ENCODE results near the gene ATP11A. TPM values are rescaled to one million over a fixed set of nuclear protein-coding genes. Genes with fewer than 3 reads are reported as not detected.

The ATP11A gene
- total RNA-seq, 6 experiments from 2014 or later, result 24.3 to 57.4 (median 33.1) TPM

DNA sequence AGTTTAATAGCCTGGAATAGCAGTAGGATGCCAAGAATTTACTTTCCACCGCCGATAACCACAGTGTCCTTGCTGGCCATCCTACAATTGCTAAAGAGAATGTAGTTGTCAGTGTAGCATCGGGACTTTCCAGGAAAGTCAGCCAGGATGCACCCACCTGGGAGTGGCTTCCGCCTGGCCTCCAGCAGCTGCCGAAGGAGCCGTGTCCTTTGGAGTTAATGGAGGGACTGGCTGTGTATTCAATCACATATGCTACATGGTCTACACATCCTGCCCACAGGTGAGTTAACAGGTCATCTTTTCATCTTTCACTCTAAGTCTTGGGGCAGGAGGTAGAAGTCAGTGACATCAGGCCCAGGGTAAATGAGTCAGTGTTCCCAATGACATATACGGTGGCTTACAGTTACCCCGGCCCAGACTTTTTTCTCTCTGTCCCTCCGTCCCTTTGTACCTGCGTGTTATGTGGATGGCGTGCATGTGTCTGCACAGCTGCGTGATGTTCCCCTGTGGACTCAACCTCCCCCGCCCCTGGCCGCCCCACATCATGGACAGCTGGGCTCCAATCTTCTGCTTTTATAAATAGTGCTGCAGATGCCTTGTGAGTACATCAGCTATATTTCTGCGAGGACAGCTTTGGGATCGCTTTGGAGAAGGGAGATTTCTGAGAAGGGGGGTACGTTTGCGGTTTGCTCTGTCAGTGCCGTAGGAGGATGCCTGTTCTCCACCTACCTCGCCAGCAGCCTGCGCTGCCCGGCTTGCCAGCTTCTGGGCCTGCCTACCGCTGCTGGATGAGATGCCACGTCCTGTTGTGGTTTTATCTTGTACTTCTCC is 63.1 kb downstream of the ATP11A start:
- WGBS (ENCODE audit: insufficient coverage, low coverage, low lambda C conversion rate, missing lambda C conversion rate), result 70% methylated on average over 19 of the region's 24 CpGs
- Histone ChIP-seq H3K4me3 (no peak overlapping the region), H3K27me3 (no peaks in the 10 kb centered on the region), H3K4me1 (peaks cover 0 to 5% (median 0%) of the 10 kb centered on the region in 4 donors), H3K36me3 (no peaks in the 10 kb centered on the region), H3K27ac (no peak overlapping the region), H3K9me3 (no peaks in the 10 kb centered on the region)
- intact Hi-C loops (cut with DNase I), result no loop called here
- TF ChIP-seq, protein P1, sequence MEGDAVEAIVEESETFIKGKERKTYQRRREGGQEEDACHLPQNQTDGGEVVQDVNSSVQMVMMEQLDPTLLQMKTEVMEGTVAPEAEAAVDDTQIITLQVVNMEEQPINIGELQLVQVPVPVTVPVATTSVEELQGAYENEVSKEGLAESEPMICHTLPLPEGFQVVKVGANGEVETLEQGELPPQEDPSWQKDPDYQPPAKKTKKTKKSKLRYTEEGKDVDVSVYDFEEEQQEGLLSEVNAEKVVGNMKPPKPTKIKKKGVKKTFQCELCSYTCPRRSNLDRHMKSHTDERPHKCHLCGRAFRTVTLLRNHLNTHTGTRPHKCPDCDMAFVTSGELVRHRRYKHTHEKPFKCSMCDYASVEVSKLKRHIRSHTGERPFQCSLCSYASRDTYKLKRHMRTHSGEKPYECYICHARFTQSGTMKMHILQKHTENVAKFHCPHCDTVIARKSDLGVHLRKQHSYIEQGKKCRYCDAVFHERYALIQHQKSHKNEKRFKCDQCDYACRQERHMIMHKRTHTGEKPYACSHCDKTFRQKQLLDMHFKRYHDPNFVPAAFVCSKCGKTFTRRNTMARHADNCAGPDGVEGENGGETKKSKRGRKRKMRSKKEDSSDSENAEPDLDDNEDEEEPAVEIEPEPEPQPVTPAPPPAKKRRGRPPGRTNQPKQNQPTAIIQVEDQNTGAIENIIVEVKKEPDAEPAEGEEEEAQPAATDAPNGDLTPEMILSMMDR (IDR thresholded peaks at IDR 0.05), result no peak
- no peak for TF ChIP-seq POLR2A (IDR thresholded peaks at IDR 0.05)
- ATAC-seq (no peak), DNase-seq (no peak)

DNA sequence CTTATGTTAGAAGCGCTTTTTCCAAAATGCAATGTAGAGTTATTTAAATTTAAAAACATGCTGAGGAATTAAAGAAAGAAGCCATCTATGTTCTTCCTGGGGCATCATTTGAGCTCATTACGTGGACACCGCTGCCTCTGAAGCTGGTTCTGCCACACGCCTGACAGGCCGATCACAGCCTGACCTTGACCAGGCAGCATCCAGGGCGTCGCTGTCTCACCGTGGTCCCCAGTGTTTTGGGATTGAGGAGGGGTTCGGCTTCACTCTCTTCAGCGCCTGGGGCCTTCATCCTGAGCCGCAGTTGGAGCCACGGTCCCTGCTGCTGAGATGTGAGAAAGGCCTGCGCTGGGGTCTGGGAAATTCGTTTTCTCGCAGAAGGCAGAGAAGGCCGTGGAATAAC is 64.0 kb downstream of the ATP11A start:
- H3K27me3 ChIP-seq, result no peaks in the 10 kb centered on the region
- TF ChIP-seq, protein P1 (IDR thresholded peaks at IDR 0.05), result no peak
- no peak for TF ChIP-seq POLR2A (IDR thresholded peaks at IDR 0.05)
- H3K4me1 ChIP-seq, result peaks cover 0 to 5% (median 0%) of the 10 kb centered on the region in 4 donors
- H3K9me3 ChIP-seq, result no peaks in the 10 kb centered on the region
- WGBS (ENCODE audit: insufficient coverage, low coverage, low lambda C conversion rate, missing lambda C conversion rate), result 91% methylated on average over 9 of the region's 16 CpGs
- H3K36me3 ChIP-seq, result no peaks in the 10 kb centered on the region
- intact Hi-C loops (cut with DNase I), result no loop called here
- H3K27ac ChIP-seq, result no peak overlapping the region
- no peak for DNase-seq
- ATAC-seq, result no peak
- no peak overlapping the region for H3K4me3 ChIP-seq

DNA sequence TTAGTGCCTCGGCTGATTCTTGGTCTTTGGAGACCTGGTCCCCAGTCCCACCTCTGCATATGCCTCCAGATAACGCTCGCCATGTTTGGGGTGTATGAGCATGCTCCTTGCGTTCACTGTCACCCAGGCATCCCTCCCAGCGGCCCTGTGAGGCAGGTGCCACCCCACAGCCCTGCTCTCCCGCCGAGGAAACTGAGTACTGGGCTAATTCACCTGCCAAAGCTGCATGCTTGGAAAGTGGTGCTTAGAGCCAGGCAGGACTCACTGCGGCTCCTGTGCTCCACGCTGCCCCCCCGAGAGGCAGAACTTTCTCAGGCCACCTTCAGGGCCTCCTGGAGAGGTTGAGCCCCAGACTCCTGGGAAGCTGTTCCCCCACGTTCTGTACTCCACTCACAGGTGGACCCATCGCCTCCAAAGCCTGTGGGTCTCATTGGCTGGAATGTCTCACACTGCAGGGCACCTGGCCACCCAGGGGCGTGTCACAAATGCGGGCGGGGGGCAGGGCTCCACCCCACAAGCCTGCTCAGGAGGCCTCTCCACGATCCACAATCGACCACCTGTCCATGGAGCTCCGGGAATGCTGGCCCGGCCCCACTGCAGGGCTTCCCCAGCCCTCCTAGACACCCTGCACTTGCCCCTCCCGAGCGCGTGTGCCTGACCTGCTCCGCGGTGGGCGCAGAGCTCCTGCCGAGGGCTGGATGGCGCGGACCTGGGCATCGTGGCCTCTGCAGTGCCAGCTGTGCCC is 64.6 kb downstream of the ATP11A start:
- Histone ChIP-seq H3K9me3 (no peaks in the 10 kb centered on the region), H3K27me3 (no peaks in the 10 kb centered on the region), H3K27ac (no peak overlapping the region), H3K4me1 (peaks cover 0 to 5% (median 0%) of the 10 kb centered on the region in 4 donors), H3K4me3 (no peak overlapping the region), H3K36me3 (no peaks in the 10 kb centered on the region)
- 85% methylated on average over 4 of the region's 29 CpGs for WGBS (ENCODE audit: insufficient coverage, low coverage, low lambda C conversion rate, missing lambda C conversion rate)
- ATAC-seq (peak in 1 of 4 donors; percentile 28), DNase-seq (peak in 1 of 3 donors; percentile 47)
- TF ChIP-seq, protein P1 (IDR thresholded peaks at IDR 0.05), result no peak
- TF ChIP-seq POLR2A (IDR thresholded peaks at IDR 0.05), result no peak
- intact Hi-C loops (cut with DNase I), result no loop called here

DNA sequence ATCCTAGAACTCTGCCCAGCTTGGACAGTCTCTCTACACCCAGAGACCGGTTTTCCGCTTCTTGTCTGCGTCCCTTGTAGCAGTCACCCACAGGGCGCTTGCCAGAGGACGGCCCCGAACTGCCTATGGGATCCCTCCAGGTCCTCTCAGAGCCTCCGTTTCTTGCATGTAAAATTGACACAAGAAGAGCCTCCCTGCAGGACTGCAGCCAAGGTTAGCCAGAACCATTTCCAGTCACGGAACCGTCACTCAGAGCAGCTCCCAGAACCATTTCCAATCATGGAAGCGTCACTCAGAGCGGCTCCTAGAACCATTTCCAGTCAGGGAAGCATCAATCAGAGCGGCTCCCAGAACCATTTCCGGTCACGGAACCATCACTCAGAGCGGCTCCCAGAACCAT is 65.5 kb downstream of the ATP11A start:
- Histone ChIP-seq H3K27me3 (no peaks in the 10 kb centered on the region), H3K9me3 (no peaks in the 10 kb centered on the region), H3K36me3 (no peaks in the 10 kb centered on the region), H3K27ac (no peak overlapping the region), H3K4me1 (peaks cover 0 to 8% (median 0%) of the 10 kb centered on the region in 4 donors), H3K4me3 (no peak overlapping the region)
- ATAC-seq (no peak), DNase-seq (no peak)
- no peak for TF ChIP-seq POLR2A (IDR thresholded peaks at IDR 0.05)
- TF ChIP-seq, protein P1 (IDR thresholded peaks at IDR 0.05), result no peak
- intact Hi-C loops (cut with DNase I), result no loop called here
- 95% methylated on average over 3 of the region's 15 CpGs for WGBS (ENCODE audit: insufficient coverage, low coverage, low lambda C conversion rate, missing lambda C conversion rate)
